Measurements from ENCODE around the gene VAMP7. TPM values are rescaled to one million over a fixed set of nuclear protein-coding genes. Genes with fewer than 3 reads are reported as not detected.

Gene VAMP7
- total RNA-seq, 1 experiment from 2014 or later: 78.4 TPM

DNA sequence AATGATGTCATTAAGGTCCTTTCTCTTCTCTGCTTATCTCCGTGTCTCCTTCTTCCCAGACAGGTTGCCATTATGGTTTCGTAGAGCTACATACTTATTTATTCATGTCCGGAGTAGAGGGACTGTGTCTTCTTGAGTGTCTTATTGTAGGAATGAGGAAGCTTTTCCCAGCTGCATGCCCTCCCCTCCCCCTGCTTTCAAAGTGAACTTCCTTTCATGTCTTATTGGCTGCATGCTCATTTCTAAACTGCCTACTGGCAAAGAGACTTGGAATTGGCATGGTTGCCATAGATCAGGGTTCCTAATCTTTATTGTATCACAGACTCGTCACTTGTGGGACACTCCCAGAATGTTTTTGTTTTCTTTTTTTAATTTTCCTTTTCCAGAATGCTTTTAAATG is 15.4 kb downstream of the VAMP7 start:
- BruUV-seq (replicated peaks): no TSS peak
- peaks cover 22% of the 10 kb centered on the region for H3K36me3 ChIP-seq (ENCODE audit: control insufficient read depth, insufficient read depth, low read length)
- no peak for DNase-seq (ENCODE audit: low read depth, low spot score)
- intact Hi-C loops (cut with micrococcal nuclease; ENCODE audit: unreplicated experiment): no loop called here
- no peaks in the 10 kb centered on the region for H3K27me3 ChIP-seq (ENCODE audit: control insufficient read depth, insufficient read depth, low read length)
- in situ Hi-C loops (cut with HindIII; ENCODE audit: low pct_unique_long_range_greater_than_20kb, low sequenced_read_pairs): no loop called here
- H3K27ac ChIP-seq (ENCODE audit: low read length): no peak overlapping the region
- ChIA-PET POLR2A (no interaction called here), CTCF (no interaction called here)
- no peak overlapping the region for H3K4me3 ChIP-seq (ENCODE audit: low read depth in 2 of 2, low read length in 2 of 2)
- TF ChIP-seq, protein P1, sequence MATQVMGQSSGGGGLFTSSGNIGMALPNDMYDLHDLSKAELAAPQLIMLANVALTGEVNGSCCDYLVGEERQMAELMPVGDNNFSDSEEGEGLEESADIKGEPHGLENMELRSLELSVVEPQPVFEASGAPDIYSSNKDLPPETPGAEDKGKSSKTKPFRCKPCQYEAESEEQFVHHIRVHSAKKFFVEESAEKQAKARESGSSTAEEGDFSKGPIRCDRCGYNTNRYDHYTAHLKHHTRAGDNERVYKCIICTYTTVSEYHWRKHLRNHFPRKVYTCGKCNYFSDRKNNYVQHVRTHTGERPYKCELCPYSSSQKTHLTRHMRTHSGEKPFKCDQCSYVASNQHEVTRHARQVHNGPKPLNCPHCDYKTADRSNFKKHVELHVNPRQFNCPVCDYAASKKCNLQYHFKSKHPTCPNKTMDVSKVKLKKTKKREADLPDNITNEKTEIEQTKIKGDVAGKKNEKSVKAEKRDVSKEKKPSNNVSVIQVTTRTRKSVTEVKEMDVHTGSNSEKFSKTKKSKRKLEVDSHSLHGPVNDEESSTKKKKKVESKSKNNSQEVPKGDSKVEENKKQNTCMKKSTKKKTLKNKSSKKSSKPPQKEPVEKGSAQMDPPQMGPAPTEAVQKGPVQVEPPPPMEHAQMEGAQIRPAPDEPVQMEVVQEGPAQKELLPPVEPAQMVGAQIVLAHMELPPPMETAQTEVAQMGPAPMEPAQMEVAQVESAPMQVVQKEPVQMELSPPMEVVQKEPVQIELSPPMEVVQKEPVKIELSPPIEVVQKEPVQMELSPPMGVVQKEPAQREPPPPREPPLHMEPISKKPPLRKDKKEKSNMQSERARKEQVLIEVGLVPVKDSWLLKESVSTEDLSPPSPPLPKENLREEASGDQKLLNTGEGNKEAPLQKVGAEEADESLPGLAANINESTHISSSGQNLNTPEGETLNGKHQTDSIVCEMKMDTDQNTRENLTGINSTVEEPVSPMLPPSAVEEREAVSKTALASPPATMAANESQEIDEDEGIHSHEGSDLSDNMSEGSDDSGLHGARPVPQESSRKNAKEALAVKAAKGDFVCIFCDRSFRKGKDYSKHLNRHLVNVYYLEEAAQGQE (IDR thresholded peaks at IDR 0.05; ENCODE audit: insufficient read depth in 1 of 2, low read depth in 2 of 2, low read length in 1 of 2): no peak
- TF ChIP-seq TCF7L2 (IDR thresholded peaks at IDR 0.05; ENCODE audit: low read depth, low read length) (no peak), POLR2AphosphoS5 (IDR thresholded peaks at IDR 0.05; ENCODE audit: low read depth, low read length) (no peak), SIN3A (IDR thresholded peaks at IDR 0.05; ENCODE audit: borderline replicate concordance, insufficient read depth, low read depth, low read length) (no peak)
- TF ChIP-seq, protein P2, sequence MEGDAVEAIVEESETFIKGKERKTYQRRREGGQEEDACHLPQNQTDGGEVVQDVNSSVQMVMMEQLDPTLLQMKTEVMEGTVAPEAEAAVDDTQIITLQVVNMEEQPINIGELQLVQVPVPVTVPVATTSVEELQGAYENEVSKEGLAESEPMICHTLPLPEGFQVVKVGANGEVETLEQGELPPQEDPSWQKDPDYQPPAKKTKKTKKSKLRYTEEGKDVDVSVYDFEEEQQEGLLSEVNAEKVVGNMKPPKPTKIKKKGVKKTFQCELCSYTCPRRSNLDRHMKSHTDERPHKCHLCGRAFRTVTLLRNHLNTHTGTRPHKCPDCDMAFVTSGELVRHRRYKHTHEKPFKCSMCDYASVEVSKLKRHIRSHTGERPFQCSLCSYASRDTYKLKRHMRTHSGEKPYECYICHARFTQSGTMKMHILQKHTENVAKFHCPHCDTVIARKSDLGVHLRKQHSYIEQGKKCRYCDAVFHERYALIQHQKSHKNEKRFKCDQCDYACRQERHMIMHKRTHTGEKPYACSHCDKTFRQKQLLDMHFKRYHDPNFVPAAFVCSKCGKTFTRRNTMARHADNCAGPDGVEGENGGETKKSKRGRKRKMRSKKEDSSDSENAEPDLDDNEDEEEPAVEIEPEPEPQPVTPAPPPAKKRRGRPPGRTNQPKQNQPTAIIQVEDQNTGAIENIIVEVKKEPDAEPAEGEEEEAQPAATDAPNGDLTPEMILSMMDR (IDR thresholded peaks at IDR 0.05): no peak
- no peaks in the 10 kb centered on the region; the same call in 1 of the 2 replicates for H3K9me3 ChIP-seq (ENCODE audit: control insufficient read depth, insufficient read depth, low read depth, low read length)
- ATAC-seq: no peak
- H3K4me1 ChIP-seq (ENCODE audit: control insufficient read depth, insufficient read depth, low read length): no peaks in the 10 kb centered on the region

DNA sequence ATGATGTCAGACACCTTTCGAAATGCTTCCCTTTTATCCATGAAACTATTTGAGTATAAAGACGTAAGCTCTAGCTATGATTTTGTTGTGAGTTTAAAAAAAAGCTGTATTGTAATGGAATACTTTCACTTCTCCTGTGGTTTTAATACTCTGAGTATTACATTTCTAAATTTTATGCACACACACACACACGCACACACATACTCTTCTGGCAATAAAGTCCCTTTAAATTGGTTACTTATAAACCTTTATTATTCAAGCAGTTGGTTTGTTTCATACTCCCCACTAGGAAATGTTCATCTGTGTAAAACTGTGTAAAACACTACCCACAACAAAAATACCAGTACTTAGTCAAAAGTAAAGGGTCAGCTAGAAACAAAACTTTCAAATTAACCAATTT is 18.2 kb downstream of the VAMP7 start:
- peaks cover 22% of the 10 kb centered on the region for H3K36me3 ChIP-seq (ENCODE audit: control insufficient read depth, insufficient read depth, low read length)
- in situ Hi-C loops (cut with HindIII; ENCODE audit: low pct_unique_long_range_greater_than_20kb, low sequenced_read_pairs): no loop called here

More for the DNA sequence above, 18.2 kb downstream of the VAMP7 start:
- ATAC-seq: no peak
- H3K4me3 ChIP-seq (ENCODE audit: low read depth in 2 of 2, low read length in 2 of 2): no peak overlapping the region
- no TSS peak for BruUV-seq (replicated peaks)
- no peak for DNase-seq (ENCODE audit: low read depth, low spot score)
- no peaks in the 10 kb centered on the region for H3K27me3 ChIP-seq (ENCODE audit: control insufficient read depth, insufficient read depth, low read length)
- no peaks in the 10 kb centered on the region; the same call in 1 of the 2 replicates for H3K9me3 ChIP-seq (ENCODE audit: control insufficient read depth, insufficient read depth, low read depth, low read length)
- TF ChIP-seq, protein P1 (IDR thresholded peaks at IDR 0.05; ENCODE audit: insufficient read depth in 1 of 2, low read depth in 2 of 2, low read length in 1 of 2): no peak
- TF ChIP-seq SIN3A (IDR thresholded peaks at IDR 0.05; ENCODE audit: borderline replicate concordance, insufficient read depth, low read depth, low read length) (no peak), POLR2AphosphoS5 (IDR thresholded peaks at IDR 0.05; ENCODE audit: low read depth, low read length) (no peak), TCF7L2 (IDR thresholded peaks at IDR 0.05; ENCODE audit: low read depth, low read length) (no peak)
- TF ChIP-seq, protein P2 (IDR thresholded peaks at IDR 0.05): no peak
- ChIA-PET POLR2A (no interaction called here), CTCF (no interaction called here)
- intact Hi-C loops (cut with micrococcal nuclease; ENCODE audit: unreplicated experiment): no loop called here
- H3K27ac ChIP-seq (ENCODE audit: low read length): no peak overlapping the region
- no peaks in the 10 kb centered on the region for H3K4me1 ChIP-seq (ENCODE audit: control insufficient read depth, insufficient read depth, low read length)

Data from Panc1 (cell line).